GM18517 (cell line): ENCODE data around the gene ZIK1.
A peak's percentile ranks its signal among the peaks of the same experiment; 100 is the strongest.

Source experiments
- ATAC-seq: cut with Tn5 transposase; IDR thresholded peaks from one replicate; pipeline ENCODE4 v1.9.1; 2021; ENCODE audit warnings: mild to moderate bottlenecking, moderate library complexity; ENCODE audit not compliant: unreplicated experiment

ZIK1 gene

DNA sequence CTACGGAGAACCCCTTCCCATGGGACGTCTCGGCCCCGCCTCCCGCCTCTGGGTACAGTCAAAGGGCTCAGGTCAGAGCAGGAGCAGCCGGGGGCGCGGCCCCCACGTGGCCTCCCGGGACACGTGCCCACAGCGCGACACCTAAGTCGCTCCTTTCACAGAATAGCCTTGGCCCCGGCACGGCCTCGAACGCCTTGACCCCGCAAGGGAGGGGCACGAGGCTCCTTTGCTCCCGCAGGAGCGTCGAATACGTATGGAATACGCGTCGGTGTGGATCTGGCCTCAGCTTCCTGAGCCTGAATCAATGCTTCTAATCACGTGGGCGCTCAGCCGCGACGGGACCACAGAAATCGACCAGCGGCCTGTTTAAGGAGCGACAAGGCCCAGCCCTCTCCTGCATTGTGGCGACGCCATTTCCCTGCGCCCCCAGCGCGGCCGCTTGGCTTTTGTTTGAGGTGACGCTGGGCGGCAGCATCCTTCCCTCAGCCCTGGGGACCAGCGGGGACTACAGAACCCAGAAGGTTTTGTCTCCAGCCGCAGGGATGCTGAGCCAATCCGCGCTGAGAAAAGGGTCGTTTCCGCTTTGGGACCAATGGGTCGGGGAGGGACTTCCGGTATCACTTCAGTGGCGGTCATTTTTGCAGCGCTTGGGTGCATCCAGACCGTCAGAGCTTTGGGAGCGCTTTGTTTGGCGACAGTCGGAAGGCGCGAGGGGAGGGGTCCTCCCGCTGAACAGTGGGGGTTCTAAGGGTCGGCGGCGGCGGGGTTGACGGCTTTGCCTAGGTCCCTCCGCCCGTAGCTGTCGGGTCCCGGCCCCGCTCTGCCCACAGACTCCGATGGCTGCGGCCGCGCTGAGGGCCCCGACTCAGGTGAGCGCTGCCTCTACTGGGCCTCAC is at the start of gene ZIK1:
Gene ZIK1 (plus strand): TSS at position 625 of the 896 bp plus-strand sequence. CDS start 212 bp downstream, at position 837.
- ATAC-seq = peak; percentile 58

DNA sequence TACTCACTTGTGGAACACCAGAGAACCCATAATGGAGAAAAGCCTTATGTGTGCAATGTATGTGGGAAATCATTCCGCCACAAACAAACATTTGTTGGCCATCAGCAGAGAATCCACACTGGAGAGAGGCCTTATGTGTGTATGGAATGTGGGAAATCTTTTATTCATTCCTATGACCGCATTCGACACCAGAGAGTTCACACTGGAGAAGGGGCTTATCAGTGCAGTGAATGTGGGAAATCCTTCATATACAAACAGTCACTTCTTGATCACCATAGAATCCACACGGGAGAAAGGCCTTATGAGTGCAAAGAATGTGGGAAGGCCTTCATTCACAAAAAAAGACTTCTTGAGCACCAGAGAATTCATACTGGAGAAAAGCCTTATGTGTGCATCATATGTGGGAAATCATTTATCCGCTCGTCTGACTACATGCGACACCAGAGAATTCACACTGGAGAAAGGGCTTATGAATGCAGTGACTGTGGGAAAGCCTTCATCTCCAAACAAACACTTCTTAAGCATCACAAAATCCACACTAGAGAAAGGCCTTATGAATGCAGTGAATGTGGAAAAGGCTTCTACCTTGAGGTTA is 45.9 kb upstream of the ZIK1 start:
- ATAC-seq = no peak

DNA sequence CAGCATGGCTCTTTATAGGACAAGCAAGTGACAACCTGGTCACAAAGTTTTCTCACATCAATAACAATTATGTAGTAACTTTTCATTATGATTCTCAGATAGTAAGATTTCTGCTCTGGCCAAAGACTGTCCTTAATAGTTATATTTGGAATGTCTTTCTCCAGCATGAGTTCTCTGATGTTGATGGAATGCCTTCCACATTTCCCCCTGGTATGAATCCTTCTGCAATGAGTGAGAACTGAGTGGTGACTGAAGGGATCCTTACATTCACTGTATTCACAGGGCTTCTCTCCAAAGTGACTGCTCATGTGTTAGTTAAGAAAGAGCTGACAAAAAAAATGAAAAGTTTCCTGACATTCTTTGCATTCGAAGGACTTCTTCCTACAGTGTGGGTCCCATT is 37.4 kb upstream of the ZIK1 start:
- ATAC-seq = no peak

DNA sequence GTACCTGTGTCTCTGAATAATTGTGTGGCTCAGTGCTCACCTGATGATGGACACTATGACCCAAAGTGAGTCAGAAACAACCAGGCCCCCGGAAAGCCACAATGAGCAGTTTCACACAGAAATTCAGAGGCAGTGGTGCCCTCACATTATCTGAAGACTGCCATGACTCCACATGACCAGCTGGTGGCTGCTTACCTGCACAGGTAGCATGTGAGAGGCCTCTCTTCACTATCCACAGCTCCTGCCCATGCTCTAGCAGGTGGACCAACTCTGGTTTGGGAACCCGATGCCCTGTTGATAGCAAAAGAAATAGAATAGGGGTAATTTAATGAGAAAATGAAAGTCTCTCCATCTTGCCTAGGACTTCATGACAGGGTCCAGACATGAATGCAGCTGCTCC is 31.5 kb upstream of the ZIK1 start:
- no peak for ATAC-seq

DNA sequence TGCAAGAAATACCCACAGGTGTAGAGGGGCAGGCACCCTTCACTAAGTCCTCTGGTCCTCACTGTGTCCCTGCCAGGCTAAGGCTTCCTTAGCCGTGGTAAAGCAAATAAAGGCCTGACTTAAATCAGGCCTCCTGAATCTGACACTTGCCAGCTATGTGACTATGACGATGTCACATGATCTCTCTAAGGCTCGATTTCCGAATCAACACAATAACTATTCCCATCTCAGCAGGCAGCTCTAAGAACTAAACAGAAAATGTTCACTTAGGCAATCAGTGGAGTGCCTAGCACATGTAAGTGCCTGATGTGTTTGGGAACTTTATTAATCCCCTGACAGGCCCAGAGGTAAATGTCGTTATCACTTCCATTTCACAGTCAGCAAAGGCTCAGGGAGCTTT is 26.3 kb upstream of the ZIK1 start:
- ATAC-seq = no peak

DNA sequence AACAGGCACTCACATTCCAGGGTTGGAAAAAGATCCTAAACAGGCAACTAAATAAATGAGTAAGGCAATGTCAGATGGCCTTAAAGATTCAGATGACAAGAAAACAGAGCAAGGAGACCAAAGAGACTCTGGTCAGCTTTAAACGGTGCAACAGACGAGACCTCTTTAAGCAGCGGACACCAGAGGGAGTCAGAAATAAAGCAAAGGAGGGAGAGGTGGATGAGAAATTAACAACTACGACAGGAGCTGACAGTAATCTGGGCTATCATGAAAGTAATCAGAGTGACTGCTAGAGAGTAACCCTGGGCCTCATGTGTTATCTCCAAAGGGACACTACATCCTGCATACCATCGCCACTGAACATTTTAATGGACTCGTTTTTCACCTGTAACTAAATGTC is 25.4 kb upstream of the ZIK1 start:
- no peak for ATAC-seq

DNA sequence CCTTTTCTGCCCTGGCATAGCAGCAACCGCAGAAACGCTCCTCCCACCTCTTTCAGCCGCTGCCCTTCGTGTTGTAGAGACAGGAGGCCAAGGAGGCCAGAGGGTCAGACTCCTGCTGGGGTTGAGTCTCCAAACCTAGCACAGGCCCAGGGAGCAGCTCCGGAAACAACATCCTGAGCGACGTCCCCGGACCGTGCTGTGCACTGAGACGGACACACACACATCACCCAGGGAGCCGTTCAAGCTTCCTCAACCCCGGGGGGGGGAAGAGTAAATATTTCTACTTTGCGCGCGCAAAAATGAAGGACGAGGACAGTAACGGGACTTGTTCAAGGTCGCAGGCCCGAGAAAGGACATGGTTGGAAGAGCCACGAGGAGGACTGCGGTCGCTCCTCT is 24.9 kb upstream of the ZIK1 start:
- ATAC-seq = no peak

DNA sequence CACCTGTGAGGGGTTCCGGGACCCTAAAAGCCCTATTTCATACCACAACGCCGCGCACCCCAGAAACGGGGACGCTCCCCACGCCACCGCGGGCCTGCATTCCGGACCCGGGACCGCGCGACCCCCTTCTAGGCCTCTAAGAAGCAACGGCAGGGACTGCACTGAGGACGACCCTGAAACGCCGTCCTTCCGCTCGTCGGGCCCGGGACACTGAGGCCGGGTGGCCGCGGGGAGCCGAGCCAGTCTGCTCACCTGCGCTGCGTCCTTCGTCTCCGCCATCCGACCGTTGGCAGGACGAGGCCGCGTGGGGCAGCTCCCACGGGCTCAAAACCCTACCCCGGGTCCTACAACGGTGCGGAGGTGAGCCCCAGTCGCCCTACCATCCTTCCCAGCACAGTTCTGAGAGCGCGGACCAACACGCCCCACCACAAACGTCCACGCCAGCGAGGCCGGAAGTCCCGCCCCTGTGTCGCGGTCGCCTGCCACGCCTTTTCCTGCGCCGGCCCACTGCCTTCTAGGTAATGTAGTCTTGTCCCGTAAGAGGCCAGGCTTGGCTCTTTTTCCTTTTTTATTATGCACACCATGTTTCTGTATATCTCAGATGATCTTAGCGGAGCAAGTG is 24.4 kb upstream of the ZIK1 start, which contains the start of gene ZNF550:
Gene ZNF550 (minus strand): TSS at position 460 of the 622 bp plus-strand sequence. CDS start 181 bp downstream, at position 279.
- ATAC-seq = peak; percentile 86

DNA sequence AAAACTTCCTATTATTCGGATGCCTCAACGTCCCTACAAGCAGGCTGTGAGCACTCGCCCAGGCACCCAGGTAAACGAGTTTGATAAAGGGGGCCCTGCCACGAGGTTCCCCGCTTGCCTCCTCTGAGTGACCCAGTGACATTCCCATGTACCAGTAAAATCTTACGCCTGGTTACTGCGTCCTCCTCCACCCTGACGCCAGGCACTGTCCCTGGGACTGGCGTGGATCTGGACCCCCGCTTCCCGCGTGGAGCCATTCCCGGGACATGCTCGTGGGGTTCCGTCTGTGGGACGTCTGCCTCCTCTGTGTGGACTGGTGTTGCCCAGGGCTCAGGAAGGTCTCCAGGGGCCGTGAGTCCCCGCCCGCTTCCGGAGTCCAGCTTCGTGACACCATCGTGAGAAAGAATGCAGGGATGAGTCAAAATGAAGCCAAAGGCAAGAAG is 23.9 kb upstream of the ZIK1 start:
- no peak for ATAC-seq

DNA sequence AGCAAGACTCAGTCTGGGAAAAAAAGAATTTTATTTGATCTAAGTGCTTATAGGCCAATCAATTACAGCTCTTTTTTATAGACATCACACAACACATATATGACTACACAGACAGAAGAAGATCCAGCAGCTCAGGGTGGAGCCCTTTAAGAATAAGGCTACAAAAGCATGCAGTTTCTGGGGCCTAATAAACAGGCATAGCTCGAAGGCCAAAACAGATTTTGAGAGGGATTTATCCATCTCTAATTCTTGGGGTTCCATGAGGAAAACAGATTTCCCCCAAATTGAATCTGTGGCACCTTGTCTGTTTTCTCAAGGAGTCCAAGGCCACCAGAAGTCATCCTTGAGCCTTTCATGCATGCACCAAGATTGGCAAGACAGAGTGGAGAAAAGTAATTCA is 20.4 kb upstream of the ZIK1 start:
- ATAC-seq = no peak

DNA sequence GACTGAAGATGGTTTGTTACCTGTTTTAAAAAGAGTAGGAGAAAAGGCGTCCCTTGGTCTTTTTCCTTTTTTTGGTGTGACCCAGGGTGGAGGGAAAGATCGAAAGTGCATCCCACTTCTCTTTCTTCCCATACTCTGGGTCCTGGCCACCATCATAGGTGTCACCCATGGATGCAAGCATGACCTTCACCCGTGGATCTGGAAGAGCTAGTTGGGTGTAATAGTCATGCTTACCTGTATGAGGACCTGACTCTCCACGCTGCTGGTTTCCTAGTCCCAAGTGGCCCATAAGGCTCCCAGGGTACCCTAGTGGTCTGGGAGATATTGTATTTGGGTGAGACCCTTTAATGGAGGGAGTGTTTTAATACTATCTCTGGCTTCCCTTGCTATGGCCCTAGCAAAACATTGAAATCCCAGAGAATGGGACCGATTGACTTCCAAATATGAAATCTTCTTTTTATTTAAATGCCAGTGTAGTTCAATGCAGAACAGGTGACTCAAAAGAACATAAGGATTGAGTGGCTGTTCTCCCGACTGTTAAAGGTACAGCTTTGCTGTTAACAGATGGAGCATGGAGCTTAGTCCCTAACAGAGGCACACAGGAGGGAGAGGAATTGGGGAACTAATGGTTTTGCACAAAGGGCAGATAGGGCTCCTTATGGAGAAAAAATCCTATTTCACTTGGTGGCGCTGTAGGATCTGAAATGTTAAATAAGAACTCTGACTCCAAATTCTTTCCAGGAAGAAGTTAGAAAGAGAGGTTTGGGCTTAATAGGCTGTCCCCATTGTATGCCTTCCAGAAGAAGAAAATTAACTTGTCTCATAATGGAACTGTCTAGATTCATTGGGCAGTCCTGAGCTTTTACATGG is 17.3 kb upstream of the ZIK1 start:
- ATAC-seq = no peak

DNA sequence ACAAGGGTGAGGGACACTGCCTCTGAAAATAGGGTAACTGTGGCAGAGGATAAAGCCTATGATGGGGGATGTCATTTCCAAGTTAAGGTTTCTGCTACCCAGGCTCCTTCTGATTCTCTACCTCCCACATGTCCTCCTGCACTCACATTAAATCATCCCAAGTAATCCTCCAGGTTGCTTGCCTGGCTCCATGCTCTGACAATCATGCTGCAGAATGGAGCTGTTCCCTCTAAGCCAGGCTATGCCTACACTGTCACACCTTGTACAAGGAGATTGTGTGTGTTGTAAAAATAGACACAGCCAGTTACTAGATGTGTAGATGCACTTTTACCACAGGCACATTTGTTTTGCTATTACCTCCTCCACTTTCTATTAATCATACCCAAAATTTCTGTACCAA is 13.2 kb upstream of the ZIK1 start:
- ATAC-seq = no peak

DNA sequence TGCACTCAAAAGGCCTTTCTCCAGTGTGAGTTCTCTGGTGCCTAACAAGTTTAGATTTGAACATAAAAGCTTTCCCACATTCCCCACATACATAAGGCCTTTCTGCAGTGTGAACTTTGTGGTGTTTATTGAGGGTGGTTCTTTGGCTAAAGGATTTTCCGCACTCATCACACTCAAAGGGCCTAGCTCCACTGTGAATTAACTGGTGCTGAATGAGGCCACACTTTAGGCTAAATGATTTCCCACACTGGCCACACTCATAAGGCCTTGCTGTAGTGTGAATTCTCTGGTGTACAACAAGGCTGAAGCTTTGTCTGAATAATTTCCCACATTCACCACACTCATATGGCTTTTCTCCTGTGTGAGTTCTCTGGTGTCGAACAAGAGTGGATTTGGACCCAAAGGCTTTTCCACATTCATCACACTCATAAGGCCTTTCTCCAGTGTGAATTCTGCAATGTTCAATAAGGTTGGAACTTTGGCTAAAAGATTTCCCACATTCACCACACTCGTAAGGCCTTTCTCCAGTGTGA is 11.5 kb upstream of the ZIK1 start:
- ATAC-seq = no peak

DNA sequence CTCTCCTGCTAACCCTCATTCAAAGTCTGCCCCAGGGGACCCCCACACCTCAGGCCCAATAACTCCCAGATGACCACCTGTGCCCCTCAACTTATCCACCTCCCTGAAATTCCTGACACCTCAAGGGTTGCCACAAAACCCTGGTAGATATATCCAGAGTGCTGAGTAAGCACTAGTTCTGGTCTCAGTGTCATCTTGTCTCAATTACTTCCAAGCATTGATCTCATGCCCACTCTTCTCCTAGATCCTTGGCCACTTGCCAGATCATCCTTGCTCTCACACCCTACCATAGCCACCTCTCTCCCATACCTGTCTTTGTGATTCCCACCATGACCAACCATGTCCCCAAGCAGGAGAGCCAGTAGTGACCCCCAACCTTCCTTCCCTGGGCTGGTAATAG is 7.3 kb upstream of the ZIK1 start:
- ATAC-seq = no peak

DNA sequence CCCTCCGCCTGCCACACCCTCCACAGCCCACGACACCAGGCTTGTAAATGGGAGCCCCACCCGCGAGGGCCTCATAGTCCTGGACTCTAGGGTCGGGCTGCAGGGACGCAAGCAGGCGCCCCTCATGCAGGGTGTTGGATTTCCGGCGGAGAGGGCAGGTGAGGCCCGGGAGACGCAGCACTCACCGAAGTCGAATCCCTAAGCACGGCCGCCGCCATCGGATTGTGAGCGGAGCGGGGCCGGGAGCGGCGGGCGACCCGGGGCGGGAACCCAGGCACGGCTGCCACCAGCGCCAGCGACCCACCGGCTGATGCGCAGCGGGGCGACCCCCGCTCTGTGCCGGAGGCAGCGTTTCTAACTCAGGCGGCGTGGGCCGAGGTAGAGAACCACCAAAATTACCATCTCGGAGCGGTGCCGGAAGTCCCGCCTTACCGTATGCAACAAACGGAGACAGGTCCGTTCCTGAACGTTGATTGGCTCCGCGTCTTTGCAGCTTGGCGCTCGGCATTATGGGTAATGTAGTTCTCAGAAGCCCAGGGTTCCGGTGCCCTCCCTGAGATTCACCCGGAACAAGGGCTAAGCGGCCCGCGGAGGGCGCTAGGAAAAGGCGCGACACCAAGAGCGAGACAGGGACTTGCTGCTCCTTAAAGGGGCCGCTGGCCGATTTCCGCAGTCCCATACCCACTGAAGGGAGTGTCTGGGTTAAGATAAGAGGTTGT is 5.3 kb upstream of the ZIK1 start, which contains the start of gene ZNF416:
Gene ZNF416 (minus strand): TSS at position 425 of the 719 bp plus-strand sequence. CDS start 207 bp downstream, at position 218.
- peak; percentile 91 for ATAC-seq

DNA sequence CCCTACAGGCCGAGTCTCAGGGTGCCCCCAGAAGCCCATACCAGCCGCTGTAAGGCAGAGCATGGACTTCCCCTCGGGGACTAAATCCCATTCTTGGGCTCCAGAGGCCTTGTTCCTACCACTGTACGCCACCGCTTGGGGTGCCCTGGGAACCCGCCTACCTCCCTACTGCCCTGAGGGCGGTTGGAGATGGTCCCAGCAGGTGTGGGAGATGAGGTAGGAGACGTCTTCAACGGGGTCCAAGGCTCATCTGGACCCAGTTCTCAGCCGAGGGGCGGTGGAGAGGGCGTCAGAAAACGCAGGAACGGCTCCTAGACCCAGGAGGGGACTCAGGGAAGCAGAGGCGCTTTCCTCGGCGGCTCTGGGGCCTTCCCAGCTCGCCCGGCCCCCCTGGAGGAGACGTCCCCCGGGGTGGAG is 833 bp upstream of the ZIK1 start:
- no peak for ATAC-seq

DNA sequence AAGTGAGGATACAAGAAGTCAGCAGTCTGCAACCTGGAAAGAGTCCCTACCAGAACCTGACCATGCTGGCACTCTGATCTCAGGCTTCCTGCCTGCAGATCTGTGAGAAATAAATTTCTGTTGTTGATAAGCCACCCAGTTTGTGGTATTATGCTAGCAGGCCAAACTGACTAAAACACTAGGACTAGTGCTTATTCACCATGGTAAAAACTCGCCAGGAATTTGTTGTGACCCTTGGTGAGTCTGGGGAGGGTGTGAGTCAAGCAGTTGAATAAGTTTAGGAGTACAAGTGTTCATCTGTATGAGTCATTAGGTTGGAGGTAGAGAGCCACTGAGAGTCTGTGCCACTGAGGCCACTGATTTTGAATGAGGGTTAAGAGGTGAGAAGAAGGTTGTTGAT is 3.6 kb downstream of the ZIK1 start:
- ATAC-seq = no peak

DNA sequence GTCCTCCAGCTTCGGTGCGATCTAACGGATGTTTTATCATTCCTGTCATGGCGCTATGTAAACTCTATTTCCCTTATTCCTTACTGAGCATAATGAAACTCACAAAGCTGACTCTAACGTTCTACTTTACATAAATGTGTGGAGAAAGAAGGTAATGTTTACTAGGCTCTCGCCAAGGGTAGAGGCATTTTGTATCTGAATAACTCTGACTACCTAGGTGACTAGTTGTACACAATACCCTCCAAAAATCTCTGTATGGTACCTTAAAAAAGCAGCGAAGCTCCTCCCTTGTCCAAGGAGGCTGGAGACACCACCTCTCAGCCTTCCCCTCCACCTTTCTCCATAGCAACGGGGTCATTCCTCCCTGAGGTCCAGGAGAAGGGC is 15.4 kb downstream of the ZIK1 start:
- ATAC-seq = peak; percentile 34

DNA sequence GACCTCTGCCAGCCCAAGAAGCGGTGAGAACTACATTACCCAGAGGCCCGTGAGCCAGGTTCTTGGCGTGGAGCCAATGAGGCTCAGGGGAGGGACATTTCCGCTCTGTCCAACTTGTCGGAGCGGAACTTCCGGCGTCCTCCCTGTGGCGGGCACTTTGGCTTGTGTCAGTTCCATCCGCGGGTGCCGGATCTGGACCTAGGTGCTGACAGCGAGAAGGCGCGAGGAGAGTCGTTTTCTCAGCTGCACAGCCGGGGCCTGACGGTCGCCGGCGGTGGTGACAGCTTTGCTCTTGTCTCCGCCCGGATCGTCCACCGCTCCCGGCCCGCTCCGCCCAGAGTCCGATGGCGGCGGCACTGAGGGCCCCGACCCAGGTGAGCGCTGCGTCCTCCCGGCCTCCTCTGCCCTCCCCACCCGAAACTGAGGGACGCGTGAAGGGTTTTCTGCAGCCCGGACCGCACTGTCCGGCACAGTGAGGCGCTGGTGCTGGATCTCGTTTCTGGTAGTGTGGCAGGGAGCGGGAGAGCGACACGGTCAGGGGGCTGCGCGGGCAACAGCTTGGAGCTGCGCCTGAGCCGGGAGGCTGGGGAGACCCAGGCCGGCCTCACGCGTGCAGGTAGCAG is 15.9 kb downstream of the ZIK1 start, which contains the start of gene ZNF530:
Gene ZNF530 (plus strand): TSS at position 125 of the 623 bp plus-strand sequence. CDS start 4,461 bp downstream, outside the sequence.
- peak; percentile 85 for ATAC-seq
